NCI-H128 (cell line): ENCODE results near the gene SPINK4.

Experiments
- DNase-seq: peaks from one replicate; lab custom pipeline; 2025; ENCODE audit not compliant: unreplicated experiment; lab: John Stamatoyannopoulos, UW

The SPINK4 gene

GRCh38 chr9:33256236-33256635 lies 16.3 kb downstream of the SPINK4 start:
- DNase-seq = no peak

GRCh38 chr9:33257276-33257675 lies 17.3 kb downstream of the SPINK4 start:
- DNase-seq = no peak

DNA sequence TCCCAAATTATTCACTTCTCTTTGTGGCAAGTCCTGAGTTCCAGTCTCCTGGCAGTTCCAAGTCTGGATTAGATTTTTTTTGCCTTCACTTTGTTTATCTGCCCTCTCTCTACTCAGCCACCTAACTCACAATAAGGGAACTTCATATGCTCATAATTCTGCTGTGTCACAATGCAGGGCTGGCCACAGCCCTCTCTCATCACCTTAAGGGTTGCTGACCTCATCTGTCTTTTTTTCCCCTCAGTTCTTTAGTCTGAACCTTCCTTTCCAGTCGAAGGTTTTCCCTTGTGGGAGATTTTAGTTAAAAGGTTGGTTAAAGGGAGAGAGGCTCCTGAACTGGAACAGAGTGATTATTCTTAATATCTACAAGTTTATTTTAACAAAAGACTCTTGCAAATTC lies 20.4 kb downstream of the SPINK4 start:
- DNase-seq = no peak

DNA sequence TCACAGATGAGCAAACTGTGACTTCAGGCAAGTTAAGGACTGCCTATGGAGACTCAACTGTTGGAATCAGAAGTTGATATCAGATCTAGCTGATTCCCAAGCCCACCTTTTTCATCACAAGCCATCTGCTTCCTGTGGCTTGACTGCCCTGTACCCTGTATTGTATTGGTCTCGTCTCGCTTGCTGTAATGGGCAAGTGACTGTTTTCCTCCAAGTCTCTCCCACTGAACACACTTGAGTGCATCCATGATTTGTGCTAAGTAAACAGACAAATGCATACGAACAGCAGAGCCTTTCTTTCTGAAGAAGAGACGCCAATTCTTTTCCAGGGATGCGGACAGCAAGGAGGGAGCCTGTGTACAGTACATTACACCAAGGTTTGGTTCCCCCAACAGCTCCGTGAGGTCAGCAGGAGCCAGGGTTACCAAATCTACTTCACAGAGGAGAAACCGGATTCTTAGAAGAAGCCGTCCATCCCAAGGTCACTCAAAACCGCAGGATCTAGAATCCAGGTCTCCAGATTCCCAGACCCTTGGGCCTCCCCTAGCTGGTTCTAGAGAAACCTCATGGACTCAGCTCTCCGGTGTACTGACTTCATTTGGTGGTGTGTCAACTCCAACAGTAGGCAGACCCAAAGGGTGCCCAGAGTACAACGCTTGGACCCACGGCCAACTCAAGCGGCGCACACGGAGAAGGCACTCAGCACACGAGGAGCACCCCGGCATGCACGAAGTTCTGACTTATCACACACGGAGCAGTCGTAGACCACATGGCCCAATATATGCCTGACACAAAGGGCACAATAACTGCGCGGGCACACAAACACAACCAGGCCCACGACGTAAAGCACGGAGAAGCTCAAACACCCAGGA lies 23.4 kb downstream of the SPINK4 start:
- DNase-seq = no peak

GRCh38 chr9:33264003-33264472 lies 24.1 kb downstream of the SPINK4 start:
- DNase-seq = no peak

- DNase-seq = peak; percentile 97
These were observed 24.7 kb downstream of the SPINK4 start, which contains the start of the genes BAG1 and CHMP5 for GRCh38 chr9:33264473-33265177. Gene BAG1, minus strand, starts transcription at chr9:33264708. Gene CHMP5, plus strand, starts transcription at chr9:33265049. Its CDS starts 30 bp downstream, at chr9:33265079.

- DNase-seq = no peak
These were observed 25.4 kb downstream of the SPINK4 start for GRCh38 chr9:33265211-33265865.

DNA sequence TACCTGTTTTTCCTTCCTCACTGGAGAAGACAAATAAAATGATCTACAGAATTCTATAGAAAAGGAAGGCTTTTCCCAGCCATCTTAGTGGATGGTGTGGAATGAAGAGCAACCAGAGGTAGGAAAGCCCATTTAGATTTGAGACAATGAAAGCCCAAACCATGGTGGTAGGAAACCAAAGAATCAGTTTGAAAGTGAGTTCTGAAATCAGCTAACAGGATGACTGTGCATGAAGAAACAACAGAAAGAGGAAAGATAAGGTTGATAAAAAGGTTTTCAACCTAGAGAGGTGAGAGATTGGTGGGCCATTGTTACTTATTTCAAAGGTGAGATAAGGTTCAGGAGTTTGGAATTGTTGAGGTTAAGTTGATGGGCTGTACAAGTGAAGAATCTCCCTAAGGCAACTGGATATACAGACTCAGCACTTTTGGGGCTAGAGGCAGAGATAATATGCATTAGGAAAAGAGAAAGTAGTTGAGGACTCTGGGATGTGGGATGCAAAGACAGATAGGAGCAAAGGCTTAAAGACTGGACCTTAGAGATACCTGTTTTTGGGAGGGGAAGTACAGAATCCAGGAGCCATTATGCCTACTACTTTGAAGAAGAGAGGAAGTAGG lies 27.3 kb downstream of the SPINK4 start:
- DNase-seq = no peak

DNA sequence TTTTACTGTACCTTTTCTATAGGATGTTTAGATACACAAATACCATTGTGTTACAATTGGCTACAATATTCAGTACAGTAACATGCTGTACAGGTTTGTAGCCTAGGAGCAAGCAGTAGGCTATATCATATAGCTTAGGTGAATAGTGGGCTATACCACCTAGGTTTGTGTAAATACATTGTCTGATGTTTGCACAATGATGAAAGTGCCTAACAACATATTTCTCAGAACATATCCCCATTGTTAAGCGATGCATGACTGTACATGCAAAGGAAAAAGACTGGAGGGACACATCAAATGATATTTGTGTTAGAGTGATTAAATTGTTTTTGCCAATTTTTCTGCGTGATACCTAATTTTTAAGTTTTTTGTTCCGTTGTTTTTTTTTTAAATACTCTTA lies 30.2 kb downstream of the SPINK4 start:
- DNase-seq = no peak

DNA sequence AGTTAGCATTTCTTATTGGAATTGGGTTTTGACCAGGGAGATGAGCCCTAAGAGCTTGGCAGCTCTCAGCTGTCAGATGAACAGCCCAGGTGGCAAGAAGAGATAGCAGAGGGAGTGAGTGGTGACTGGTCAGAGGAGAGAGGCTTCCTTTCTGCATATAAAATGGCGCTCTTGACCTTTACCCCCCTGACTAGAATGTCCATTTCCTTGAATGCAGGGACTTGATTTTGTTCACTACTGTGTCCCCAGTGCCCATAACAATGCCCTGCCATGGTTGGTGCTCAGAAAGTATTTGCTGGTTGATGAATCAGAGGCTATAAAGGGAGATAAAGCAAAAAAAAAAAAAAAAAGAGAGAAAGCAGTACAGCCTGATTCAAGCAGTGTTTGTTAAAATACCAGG lies 32.1 kb downstream of the SPINK4 start:
- DNase-seq = no peak

- DNase-seq = no peak
These were observed 33.5 kb downstream of the SPINK4 start for GRCh38 chr9:33273266-33273971.

- no peak for DNase-seq
These were observed 34.0 kb downstream of the SPINK4 start for GRCh38 chr9:33273972-33274328.

GRCh38 chr9:33277484-33277883 lies 37.5 kb downstream of the SPINK4 start:
- no peak for DNase-seq

- DNase-seq = no peak
These were observed 45.5 kb downstream of the SPINK4 start for GRCh38 chr9:33285502-33285901.

DNA sequence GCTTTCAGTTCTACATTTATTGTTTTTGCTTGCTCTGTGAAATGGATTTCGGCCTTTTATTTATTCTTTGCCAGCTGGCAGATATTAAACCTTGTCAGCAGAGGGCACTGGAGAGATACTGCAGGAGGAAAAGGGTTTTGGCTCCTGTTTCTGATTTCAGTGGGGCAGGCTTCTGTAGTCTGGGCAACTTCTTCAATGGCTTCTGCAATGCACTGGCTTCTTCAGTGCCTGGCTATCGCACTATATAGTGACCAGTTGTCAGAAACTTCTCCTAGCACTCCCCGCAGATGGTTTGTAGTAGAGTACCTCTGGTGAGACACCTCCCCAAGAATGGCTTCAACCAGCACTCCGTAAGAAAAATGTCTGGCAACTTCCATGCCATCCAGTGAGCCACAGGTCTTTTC lies 47.1 kb downstream of the SPINK4 start:
- no peak for DNase-seq

DNA sequence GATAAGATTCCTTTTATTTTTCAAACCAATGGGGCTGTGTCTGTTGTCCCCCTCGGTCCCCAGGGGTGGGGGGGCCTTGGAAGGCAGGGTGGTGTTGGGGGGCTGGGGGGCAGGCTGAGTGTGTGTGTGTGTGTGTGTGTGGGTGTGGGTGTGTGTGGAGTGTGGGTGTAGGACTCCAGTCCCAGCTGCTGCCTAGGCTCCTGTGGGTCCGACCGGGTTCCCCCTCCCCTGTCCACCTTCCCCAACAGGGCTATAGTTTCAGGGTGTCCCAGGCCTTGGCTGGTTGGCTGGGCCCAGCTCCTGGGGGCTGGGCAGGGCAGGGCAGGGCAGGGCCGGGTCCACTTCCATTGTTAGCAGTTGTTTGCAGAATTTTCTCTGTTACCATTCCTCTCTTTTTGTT lies 48.3 kb downstream of the SPINK4 start:
- DNase-seq = no peak

DNA sequence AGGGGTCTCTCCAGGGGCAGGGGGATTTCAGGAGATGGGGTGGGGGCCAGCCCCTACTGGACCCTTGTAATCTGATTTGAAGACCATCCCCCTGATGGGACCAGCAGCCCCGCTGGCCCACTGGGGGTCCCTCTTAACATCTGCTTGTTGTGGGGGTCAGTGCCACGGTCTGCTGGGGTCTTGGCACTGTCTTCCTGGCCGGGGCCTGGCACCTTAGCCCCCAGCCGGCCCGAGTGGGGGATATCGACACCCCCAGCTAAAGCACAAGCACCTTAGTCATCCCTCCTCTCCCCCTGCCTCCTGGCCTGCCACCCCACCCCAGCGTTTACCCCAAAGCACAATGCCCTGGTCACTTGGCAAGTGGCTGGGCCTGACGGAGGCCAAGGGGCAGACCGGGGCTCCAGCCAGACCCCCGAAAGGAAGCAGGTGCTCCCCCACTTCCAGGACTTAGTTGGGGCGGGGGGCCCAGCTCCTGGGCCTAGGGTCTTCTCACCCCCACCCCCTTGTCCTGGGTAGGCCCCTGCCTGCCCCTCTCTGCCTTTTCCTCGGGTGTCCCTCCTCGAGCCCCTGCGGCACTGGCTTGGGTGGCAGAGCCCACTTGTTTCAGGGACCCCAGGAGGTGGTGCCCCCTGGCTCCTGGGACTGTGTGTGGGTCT lies 49.0 kb downstream of the SPINK4 start:
- no peak for DNase-seq

DNA sequence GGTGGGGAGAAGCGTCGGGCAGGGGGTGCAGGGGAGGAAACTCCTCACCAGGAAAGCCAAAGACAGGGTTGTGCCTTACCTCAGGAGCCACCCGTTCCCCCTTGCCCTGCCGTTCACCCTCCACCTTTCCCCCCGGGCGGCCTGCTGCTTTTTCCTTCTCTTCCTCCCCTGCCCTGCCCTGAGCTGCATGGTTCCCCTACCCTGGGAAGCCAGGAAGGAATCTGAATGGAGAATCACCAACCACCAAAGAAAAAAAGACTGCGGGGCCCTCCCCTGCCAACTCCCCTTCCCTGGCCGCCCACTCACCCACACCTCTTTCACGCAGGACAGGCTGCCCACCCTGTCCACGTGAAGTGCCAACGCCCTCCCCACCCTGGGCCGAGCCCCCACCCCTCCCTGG lies 49.5 kb downstream of the SPINK4 start:
- DNase-seq = no peak

DNA sequence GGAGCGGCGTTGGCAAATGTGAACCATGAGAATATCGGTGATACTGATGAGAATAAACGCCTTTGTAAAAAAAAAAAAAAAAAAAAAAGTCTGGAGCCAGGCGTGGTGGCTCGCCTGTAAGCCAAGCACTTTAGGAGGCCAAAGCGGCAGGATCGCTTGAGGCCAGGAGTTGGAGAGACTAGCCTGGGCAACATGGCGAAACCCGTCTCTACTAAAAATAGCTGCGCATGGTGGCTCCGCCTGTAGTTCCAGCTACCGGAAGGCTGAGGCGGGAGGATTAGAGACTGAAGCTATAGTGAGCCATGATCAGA lies 49.9 kb downstream of the SPINK4 start:
- no peak for DNase-seq
